ENCODE measurements around the gene PARP14.
"Not testable (repeated sequence)": the region's sequence is repeated elsewhere in the genome, so short reads cannot be mapped to it uniquely, and the experiment has no call there.

The PARP14 gene

DNA sequence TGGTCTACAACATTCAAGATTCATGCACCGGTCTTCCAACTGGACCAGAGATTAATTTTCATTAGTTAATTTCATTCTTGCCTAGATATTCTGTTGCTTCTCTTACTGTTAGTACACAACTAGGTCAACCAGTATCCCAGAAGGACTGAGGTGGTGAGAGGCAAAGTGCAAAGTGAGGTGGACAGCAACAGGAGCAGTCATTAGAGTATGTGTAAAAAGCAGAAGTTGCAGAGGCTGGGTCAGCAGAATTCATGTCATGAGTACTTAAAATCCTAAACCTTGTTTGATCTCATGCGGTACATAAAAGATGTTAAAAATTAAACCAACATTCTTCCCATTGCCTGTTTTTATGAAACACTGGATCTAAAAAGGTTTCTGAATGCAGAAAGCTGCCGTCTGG is 46.7 kb downstream of the PARP14 start:
- no peak for DNase-seq (ENCODE audit: low read depth)
- TF ChIP-seq, protein P1, sequence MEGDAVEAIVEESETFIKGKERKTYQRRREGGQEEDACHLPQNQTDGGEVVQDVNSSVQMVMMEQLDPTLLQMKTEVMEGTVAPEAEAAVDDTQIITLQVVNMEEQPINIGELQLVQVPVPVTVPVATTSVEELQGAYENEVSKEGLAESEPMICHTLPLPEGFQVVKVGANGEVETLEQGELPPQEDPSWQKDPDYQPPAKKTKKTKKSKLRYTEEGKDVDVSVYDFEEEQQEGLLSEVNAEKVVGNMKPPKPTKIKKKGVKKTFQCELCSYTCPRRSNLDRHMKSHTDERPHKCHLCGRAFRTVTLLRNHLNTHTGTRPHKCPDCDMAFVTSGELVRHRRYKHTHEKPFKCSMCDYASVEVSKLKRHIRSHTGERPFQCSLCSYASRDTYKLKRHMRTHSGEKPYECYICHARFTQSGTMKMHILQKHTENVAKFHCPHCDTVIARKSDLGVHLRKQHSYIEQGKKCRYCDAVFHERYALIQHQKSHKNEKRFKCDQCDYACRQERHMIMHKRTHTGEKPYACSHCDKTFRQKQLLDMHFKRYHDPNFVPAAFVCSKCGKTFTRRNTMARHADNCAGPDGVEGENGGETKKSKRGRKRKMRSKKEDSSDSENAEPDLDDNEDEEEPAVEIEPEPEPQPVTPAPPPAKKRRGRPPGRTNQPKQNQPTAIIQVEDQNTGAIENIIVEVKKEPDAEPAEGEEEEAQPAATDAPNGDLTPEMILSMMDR (IDR thresholded peaks at IDR 0.05; ENCODE audit: low read depth, low read length, missing control alignments): no peak
- H3K4me3 ChIP-seq (ENCODE audit: low read depth, low read length): no peak overlapping the region

DNA sequence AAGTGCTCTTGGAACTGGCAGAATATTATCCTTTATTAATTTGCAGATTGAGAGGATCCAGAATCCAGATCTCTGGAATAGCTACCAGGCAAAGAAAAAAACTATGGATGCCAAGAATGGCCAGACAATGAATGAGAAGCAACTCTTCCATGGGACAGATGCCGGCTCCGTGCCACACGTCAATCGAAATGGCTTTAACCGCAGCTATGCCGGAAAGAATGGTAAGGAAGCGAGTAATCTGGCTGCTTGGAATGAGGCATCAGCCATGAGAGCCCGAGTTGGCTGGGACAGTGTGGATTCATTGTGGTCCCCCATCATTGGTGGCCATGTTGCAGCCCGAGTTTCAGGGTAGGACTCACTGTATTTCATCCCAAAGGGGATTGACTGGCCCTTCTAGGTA is 47.1 kb downstream of the PARP14 start:
- H3K4me3 ChIP-seq (ENCODE audit: low read depth, low read length): no peak overlapping the region
- no peak for DNase-seq (ENCODE audit: low read depth)
- TF ChIP-seq, protein P1 (IDR thresholded peaks at IDR 0.05; ENCODE audit: low read depth, low read length, missing control alignments): no peak

DNA sequence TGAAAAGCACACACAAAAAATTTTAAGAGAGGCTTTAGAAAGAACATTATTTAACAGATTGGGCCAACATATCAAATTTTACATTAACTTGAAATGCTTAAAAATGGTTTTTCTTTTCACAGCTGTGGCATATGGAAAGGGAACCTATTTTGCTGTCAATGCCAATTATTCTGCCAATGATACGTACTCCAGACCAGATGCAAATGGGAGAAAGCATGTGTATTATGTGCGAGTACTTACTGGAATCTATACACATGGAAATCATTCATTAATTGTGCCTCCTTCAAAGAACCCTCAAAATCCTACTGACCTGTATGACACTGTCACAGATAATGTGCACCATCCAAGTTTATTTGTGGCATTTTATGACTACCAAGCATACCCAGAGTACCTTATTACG is 47.5 kb downstream of the PARP14 start:
- no peak for DNase-seq (ENCODE audit: low read depth)
- H3K4me3 ChIP-seq (ENCODE audit: low read depth, low read length): no peak overlapping the region
- TF ChIP-seq, protein P1 (IDR thresholded peaks at IDR 0.05; ENCODE audit: low read depth, low read length, missing control alignments): no peak

DNA sequence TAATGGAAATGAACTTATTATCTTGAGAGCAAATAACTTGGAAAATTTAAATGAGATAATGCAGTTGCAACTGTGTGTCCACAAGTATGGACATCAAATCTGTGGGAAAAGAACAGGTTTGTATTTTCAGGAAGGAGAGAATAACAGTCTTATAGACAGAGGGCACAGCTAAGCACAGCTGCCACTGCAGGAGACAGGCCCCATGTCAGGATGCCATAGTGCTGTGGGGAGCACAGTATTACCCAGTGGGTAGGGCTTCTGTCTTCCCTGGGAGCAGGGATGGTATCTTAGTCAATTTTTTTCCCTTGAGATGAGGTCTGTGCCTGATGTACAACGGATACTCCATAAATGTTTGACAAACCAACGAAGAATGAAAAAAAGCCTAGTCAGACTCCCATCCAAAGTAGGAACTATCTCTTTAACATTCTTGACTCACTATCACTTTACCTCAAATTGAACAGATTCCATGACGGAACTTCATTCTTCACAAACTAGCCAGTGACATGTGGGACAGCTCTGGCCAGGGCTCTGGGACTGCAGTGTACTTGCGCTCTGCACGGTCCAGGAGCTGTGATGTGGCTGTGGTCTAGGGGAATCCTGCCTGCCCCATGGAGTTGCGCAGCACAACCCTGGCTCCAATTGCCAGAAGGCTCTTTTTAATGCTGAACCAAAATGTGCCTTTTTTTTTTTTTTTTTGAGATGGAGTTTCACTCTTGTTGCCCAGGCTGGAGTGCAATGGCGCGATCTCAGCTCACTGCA is 48.3 kb downstream of the PARP14 start:
- H3K4me3 ChIP-seq (ENCODE audit: low read depth, low read length): no peak overlapping the region
- no peak for DNase-seq (ENCODE audit: low read depth)
- TF ChIP-seq, protein P1 (IDR thresholded peaks at IDR 0.05; ENCODE audit: low read depth, low read length, missing control alignments): no peak

DNA sequence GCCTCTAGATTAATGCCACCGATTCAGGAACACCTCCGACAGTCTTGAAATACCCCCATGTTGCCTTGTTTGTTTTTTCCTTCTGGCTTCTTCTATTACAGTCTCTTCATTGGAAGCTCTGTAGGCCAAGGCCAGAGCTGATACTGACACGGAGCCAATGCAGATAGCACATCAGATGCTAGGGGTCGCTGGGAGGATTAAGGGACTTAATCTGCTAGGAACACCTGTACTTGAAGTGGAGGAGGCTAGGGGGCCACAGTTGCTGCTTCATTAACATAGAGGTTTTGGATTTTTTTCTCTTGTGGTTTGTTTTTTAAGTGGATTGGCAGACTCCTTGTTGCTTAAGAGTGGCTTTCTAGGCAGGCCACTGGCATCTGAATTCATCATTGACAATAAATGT is 49.6 kb downstream of the PARP14 start:
- DNase-seq (ENCODE audit: low read depth): no peak

DNA sequence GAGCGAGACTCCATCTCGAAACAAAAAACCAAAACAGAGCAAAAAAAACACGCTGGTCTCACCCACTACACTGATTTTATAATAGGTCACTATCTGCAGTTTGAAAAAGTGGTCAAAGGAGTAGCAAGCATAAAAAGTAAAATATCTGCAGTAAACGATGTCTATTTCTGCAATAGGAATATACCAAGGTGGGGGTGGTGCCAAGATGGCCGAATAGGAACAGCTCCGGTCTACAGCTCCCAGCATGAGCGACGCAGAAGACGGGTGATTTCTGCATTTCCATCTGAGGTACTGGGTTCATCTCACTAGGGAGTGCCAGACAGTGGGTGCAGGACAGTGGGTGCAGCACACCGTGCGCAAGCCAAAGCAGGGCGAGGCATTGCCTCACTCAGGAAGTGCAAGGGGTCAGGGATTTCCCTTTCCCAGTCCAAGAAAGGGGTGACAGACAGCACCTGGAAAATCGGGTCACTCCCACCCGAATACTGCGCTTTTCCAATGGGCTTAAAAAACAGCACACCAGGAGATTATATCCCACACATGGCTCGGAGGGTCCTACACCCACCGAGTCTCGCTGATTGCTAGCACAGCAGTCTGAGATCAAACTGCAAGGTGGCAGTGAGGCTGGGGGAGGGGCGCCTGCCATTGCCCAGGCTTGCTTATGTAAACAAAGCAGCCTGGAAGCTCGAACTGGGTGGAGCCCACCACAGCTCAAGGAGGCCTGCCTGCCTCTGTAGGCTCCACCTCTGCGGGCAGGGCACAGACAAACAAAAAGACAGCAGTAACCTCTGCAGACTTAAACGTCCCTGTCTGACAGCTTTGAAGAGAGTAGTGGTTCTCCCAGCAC is 52.3 kb downstream of the PARP14 start:
- not testable (repeated sequence) for DNase-seq (ENCODE audit: low read depth); H3K4me3 ChIP-seq (ENCODE audit: low read depth, low read length)

More for the DNA sequence above, 49.6 kb downstream of the PARP14 start:
- no peak overlapping the region for H3K4me3 ChIP-seq (ENCODE audit: low read depth, low read length)
- TF ChIP-seq, protein P1 (IDR thresholded peaks at IDR 0.05; ENCODE audit: low read depth, low read length, missing control alignments): no peak

DNA sequence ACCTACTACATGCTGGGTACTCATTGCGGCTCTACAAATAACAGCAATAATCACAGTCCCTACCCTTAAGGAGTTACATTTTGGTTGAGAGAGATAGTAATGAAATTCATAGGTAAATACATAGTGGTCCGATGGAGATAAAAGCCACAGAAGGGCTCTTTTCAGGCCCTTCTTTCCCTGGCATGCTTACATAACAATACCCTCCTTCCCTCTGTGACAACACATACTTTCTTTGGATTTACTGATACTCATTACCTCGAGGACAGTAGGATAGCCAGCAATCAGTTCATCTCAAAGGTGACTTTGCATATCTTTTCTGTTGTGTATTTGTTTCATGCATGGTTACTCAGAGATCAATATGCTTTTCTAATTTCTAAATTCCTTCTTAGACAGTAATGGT is 58.5 kb downstream of the PARP14 start:
- TF ChIP-seq, protein P1 (IDR thresholded peaks at IDR 0.05; ENCODE audit: low read depth, low read length, missing control alignments): no peak

More for the DNA sequence above, 58.5 kb downstream of the PARP14 start:
- no peak overlapping the region for H3K4me3 ChIP-seq (ENCODE audit: low read depth, low read length)
- DNase-seq (ENCODE audit: low read depth): no peak

All from GM12864 (cell line).